GM18499 (cell line): ENCODE results near the gene LZTFL1.

Experiments used
- ATAC-seq: cut with Tn5 transposase; IDR thresholded peaks from one replicate; pipeline ENCODE4 v1.9.1; 2021; ENCODE audit warnings: moderate number of reproducible peaks; ENCODE audit not compliant: insufficient read depth, unreplicated experiment

The LZTFL1 gene

GRCh38 chr3:45773714-45774449, 68.0 kb downstream of the LZTFL1 start:
- ATAC-seq, result no peak
